NT2/D1 (cell line): ENCODE measurements around the gene KLHL12.

Experiments used
- YY1 ChIP-seq: IDR thresholded peaks from 2 replicates; pipeline ENCODE4 v1.6.1; 2011; ENCODE audit not compliant: insufficient read length, insufficient read depth
- ZNF274 ChIP-seq: IDR thresholded peaks from 2 replicates; pipeline ENCODE4 v1.6.1; 2011; ENCODE audit warnings: mild to moderate bottlenecking, low read depth, low read length

DNA sequence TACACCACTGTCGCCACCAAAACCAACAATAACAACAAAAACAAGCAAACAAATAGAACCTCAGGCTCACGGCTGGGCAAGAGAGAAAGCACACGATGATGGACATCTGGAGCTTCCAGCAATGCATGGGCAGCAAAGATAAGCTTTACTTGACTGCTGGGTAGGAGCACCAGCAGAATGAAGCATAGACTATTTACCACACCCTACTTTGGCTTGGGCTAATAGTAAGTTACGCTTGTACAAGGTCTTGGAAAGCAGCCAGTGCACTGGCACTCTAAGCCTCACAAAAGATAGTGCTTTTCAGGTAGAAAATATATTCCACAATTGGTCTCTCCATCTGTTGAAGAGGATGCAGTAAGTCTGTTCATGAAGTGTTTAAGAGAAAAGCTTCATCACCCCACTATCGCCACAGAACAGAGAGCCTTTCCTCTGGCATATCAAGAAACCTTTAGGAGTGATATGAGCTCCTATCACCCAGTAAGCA, 17.4 kb upstream of the KLHL12 start:
- no peak for TF ChIP-seq YY1
- TF ChIP-seq ZNF274, result no peak
